Uterus (tissue), 2 donors: ENCODE measurements around the gene TIMM13.

Source experiments
- POLR2A ChIP-seq, 2 donors: fragments of 450-650 bp; IDR thresholded peaks; one replicate each; pipeline ENCODE4 v1.6.1; 2016; ENCODE audit warnings: antibody characterized with exemption in 2 of 2, mild to moderate bottlenecking in 1 of 2, moderate library complexity in 1 of 2
- TF ChIP-seq, protein P1 (sequence below), 4 experiments: fragments of 200-600 bp in 2 of 4; fragments of 450-650 bp in 2 of 4; sonication (generic) in 2 of 4; IDR thresholded peaks; one replicate each; pipeline ENCODE4 v1.5.1; 2016 to 2019; ENCODE audit warnings: antibody characterized with exemption in 4 of 4, mild to moderate bottlenecking in 2 of 4, moderate library complexity in 1 of 4

DNA sequence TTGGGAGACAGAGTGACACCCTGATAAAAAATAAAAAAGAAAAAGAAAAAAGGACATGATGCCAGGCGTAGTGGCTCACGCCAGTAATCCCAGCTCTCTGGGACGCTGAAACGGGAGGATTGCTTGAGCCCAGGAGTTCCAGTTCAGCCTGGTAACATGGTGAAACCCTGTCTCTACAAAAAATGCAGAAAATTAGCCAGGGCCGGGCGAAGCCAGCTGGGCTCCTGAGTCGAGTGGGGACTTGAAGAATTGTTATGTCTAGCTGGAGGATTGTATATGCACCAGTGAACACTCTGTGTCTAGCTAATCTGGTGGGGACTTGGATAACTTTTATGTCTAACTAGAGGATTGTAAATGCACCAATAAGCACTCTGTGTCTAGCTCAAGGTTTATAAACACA is 35.0 kb downstream of the TIMM13 start:
- TF ChIP-seq POLR2A (IDR thresholded peaks at IDR 0.05), result no peak
- TF ChIP-seq, protein P1, sequence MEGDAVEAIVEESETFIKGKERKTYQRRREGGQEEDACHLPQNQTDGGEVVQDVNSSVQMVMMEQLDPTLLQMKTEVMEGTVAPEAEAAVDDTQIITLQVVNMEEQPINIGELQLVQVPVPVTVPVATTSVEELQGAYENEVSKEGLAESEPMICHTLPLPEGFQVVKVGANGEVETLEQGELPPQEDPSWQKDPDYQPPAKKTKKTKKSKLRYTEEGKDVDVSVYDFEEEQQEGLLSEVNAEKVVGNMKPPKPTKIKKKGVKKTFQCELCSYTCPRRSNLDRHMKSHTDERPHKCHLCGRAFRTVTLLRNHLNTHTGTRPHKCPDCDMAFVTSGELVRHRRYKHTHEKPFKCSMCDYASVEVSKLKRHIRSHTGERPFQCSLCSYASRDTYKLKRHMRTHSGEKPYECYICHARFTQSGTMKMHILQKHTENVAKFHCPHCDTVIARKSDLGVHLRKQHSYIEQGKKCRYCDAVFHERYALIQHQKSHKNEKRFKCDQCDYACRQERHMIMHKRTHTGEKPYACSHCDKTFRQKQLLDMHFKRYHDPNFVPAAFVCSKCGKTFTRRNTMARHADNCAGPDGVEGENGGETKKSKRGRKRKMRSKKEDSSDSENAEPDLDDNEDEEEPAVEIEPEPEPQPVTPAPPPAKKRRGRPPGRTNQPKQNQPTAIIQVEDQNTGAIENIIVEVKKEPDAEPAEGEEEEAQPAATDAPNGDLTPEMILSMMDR (IDR thresholded peaks at IDR 0.05), result no peak
